ENCODE measurements around the gene EML4. TPM values are rescaled to one million over a fixed set of nuclear protein-coding genes. Genes with fewer than 3 reads are reported as not detected.
A peak's percentile ranks its signal among the peaks of the same experiment; 100 is the strongest.

The EML4 gene
- total RNA-seq, 1 donor from 2014 or later, result 50.8 TPM

DNA sequence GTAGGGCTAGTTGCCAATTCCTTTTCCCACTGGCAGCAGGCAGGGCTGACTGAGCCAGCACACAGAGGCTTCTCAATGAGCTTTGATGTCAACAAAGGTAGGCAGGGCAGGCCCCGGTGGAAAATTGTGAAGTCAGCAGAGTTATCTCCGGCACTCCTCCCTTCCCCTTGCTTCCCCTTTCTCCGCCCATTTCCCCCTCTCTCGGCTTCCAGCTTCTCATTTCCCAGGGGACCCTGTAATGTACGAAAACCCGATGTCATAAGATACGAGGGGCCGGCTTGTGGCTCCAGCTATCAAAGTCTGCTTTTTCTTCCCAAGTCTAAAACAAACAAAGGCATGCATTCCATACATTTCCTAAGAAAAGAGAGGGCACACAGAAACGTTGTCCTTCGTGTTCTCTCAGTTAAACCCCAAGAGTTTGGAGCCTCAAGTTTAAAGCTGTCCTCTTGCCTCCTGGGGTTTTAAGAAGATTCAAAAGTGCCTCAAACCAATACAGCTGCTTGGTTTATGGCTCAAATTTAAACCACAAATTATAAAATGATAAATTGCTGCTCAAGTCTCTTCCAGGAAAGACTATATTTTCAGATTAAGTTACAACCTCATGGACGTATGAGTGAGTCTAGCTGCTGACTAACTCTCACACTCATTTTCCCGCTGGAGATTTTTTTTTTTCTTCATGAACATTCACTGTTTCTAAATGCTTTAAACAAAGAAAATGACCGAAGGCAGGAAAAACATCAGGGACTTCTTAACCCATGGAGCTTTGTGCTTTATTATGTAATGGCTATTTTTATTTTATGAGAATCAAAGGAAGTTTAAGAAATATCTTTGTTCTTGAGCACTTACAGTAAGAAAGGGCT is 27.2 kb upstream of the EML4 start:
- no peak for DNase-seq
- Mint-ChIP-seq H3K27ac (ENCODE audit: unreplicated experiment) (peak overlapping the region; percentile 55), H3K4me3 (ENCODE audit: unreplicated experiment) (peak overlapping the region; percentile 80), H3K27me3 (ENCODE audit: unreplicated experiment) (no peaks in the 10 kb centered on the region), H3K9me3 (ENCODE audit: unreplicated experiment) (no peaks in the 10 kb centered on the region), H3K4me1 (ENCODE audit: low read depth, unreplicated experiment) (peaks cover 17% of the 10 kb centered on the region), H3K36me3 (ENCODE audit: unreplicated experiment) (no peaks in the 10 kb centered on the region)
- TF ChIP-seq, protein P1, sequence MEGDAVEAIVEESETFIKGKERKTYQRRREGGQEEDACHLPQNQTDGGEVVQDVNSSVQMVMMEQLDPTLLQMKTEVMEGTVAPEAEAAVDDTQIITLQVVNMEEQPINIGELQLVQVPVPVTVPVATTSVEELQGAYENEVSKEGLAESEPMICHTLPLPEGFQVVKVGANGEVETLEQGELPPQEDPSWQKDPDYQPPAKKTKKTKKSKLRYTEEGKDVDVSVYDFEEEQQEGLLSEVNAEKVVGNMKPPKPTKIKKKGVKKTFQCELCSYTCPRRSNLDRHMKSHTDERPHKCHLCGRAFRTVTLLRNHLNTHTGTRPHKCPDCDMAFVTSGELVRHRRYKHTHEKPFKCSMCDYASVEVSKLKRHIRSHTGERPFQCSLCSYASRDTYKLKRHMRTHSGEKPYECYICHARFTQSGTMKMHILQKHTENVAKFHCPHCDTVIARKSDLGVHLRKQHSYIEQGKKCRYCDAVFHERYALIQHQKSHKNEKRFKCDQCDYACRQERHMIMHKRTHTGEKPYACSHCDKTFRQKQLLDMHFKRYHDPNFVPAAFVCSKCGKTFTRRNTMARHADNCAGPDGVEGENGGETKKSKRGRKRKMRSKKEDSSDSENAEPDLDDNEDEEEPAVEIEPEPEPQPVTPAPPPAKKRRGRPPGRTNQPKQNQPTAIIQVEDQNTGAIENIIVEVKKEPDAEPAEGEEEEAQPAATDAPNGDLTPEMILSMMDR (IDR thresholded peaks at IDR 0.05; ENCODE audit: partially characterized antibody, unreplicated experiment), result no peak

DNA sequence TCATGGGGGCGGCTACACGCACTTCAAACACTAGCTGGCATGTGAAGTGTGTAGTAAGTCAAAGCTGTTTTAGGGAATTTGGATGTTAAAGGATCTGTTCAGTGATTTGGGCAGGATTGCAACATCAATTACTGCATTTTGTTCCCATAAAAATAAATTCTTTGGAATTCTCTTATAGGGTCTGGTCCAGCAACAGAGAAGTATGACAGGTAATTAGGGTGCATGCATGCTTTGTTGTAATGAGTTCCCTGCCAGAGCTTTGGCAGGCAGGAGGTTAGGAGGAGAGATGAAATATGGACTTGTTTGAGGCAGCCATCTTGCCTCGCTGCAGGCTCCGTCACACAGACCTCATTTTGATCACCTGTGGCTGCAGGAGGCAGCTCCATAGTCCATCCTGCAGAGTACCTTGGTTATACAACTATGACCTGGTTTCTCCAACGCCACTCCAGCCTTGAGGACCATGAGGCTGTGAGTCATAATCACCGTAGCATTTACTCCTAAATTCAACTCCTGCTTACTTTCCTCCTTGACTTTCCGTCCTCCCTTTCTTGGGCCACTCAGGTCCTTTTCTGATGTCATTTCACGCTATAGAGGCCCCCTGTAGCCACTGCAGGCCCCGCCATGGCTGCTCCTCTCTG is 26.5 kb upstream of the EML4 start:
- Mint-ChIP-seq H3K9me3 (ENCODE audit: unreplicated experiment) (no peaks in the 10 kb centered on the region), H3K27me3 (ENCODE audit: unreplicated experiment) (no peaks in the 10 kb centered on the region), H3K4me1 (ENCODE audit: low read depth, unreplicated experiment) (peaks cover 17% of the 10 kb centered on the region), H3K36me3 (ENCODE audit: unreplicated experiment) (no peaks in the 10 kb centered on the region), H3K27ac (ENCODE audit: unreplicated experiment) (no peak overlapping the region), H3K4me3 (ENCODE audit: unreplicated experiment) (no peak overlapping the region)
- no peak for DNase-seq
- TF ChIP-seq, protein P1 (IDR thresholded peaks at IDR 0.05; ENCODE audit: partially characterized antibody, unreplicated experiment), result no peak

DNA sequence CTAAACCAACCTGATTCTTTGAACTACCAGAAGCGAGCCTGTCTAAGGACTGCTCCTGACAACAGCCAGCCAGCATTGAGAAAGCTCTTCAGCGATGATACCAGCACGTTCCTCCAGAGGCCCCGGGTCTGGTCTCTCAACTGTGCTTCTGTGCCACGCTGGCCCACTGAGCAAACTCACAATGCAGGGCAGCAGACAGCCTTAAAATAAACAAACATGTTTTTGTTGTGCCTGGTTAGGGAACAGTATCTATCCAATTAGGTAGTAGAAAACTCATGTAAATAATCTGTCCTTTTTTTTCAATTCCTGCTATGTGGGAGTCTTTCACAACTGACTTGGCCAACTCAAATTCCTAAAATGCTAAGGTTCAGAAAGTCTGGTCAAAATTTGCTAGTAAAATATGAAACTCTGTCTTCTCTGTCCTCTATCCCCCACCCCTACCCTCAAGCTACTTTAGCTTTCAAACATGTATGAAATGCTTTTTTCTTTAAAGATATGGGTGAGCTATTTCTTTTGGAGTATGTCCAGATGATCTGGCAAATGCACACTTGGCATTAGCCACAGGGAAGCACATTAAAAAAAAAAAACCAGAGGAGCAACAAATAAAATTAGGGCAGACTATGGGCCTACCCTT is 21.4 kb upstream of the EML4 start:
- Mint-ChIP-seq H3K4me3 (ENCODE audit: unreplicated experiment) (no peak overlapping the region), H3K36me3 (ENCODE audit: unreplicated experiment) (no peaks in the 10 kb centered on the region), H3K27ac (ENCODE audit: unreplicated experiment) (no peak overlapping the region), H3K4me1 (ENCODE audit: low read depth, unreplicated experiment) (no peaks in the 10 kb centered on the region), H3K9me3 (ENCODE audit: unreplicated experiment) (no peaks in the 10 kb centered on the region), H3K27me3 (ENCODE audit: unreplicated experiment) (peaks cover 2% of the 10 kb centered on the region)
- DNase-seq, result no peak
- TF ChIP-seq, protein P1 (IDR thresholded peaks at IDR 0.05; ENCODE audit: partially characterized antibody, unreplicated experiment), result no peak

DNA sequence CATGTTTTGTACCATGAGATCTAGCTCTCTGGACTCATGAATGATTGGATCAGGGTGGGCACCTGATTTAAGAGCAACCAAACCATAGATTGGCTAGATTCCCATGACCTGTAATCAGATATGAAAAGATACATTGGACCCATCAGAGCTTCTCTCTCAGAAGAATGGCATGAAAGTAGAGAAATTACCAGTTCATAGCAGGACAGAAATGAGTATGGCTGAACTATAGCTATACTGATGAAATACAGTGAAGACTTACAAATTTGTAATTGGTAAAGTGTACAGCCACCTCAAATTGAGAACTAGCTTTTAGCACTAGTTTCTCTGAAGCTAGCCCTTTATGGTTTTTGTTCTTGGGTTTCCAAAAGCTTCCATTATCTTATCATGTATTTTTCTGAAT is 19.0 kb upstream of the EML4 start:
- TF ChIP-seq, protein P1 (IDR thresholded peaks at IDR 0.05; ENCODE audit: partially characterized antibody, unreplicated experiment), result no peak
- Mint-ChIP-seq H3K27me3 (ENCODE audit: unreplicated experiment) (peaks cover 6% of the 10 kb centered on the region), H3K4me3 (ENCODE audit: unreplicated experiment) (no peak overlapping the region), H3K36me3 (ENCODE audit: unreplicated experiment) (no peaks in the 10 kb centered on the region), H3K4me1 (ENCODE audit: low read depth, unreplicated experiment) (peaks cover 4% of the 10 kb centered on the region), H3K9me3 (ENCODE audit: unreplicated experiment) (no peaks in the 10 kb centered on the region), H3K27ac (ENCODE audit: unreplicated experiment) (no peak overlapping the region)
- no peak for DNase-seq
